Calu3 (cell line): ENCODE measurements around the gene ZCCHC24. TPM values are rescaled to one million over a fixed set of nuclear protein-coding genes. Genes with fewer than 3 reads are reported as not detected.

Source experiments
- BruUV-seq: library from RNA; stranded (reverse); fragments of 400-500 nt; replicated peaks from 2 replicates; lab custom pipeline; 2021; lab: Mats Ljungman, UMichigan
- CTCF ChIA-PET: fragments of 300-600 bp; sonication (Branson Sonifier 250); formaldehyde crosslinking; loops from one replicate; lab custom pipeline; 2022; ENCODE audit warnings: antibody characterized with exemption; lab: Charles Lee
- DNase-seq: peaks from one replicate; pipeline ENCODE4 v3.0.0; 2022
- H3K27ac Mint-ChIP-seq: one replicate; pipeline ENCODE4 v1.8.0; 2022; ENCODE audit warnings: mixed read lengths; ENCODE audit not compliant: unreplicated experiment
- H3K27me3 Mint-ChIP-seq: one replicate; pipeline ENCODE4 v1.8.0; 2022; ENCODE audit warnings: mixed read lengths; ENCODE audit not compliant: unreplicated experiment
- H3K36me3 Mint-ChIP-seq: one replicate; pipeline ENCODE4 v1.8.0; 2022; ENCODE audit warnings: mild to moderate bottlenecking, moderate library complexity, mixed read lengths; ENCODE audit not compliant: insufficient read depth, unreplicated experiment
- H3K4me1 Mint-ChIP-seq: one replicate; pipeline ENCODE4 v1.8.0; 2022; ENCODE audit warnings: mild to moderate bottlenecking, low read depth, mixed read lengths; ENCODE audit not compliant: unreplicated experiment
- H3K4me3 Mint-ChIP-seq: one replicate; pipeline ENCODE4 v1.8.0; 2022; ENCODE audit warnings: mild to moderate bottlenecking, low read depth, moderate library complexity, mixed read lengths; ENCODE audit not compliant: unreplicated experiment
- H3K9me3 Mint-ChIP-seq: one replicate; pipeline ENCODE4 v1.8.0; 2022; ENCODE audit warnings: low read depth, mixed read lengths; ENCODE audit not compliant: unreplicated experiment
- CTCF ChIP-seq: fragments of 200-600 bp; IDR thresholded peaks from one replicate; pipeline ENCODE4 v1.8.0; 2022; ENCODE audit warnings: antibody characterized with exemption; ENCODE audit not compliant: unreplicated experiment
- intact Hi-C: fragments of 100-400 bp; cut with micrococcal nuclease; formaldehyde crosslinking; loops from one replicate; pipeline ENCODE4 v1.10.0; 2022; ENCODE audit not compliant: unreplicated experiment
- total RNA-seq: library from RNA; stranded (reverse); gene quantifications from 2 replicates; pipeline ENCODE4 v1.2.3, GENCODE V29; 2022

Gene ZCCHC24
- total RNA-seq, 1 experiment from 2014 or later, result 1.4 TPM

GRCh38 chr10:79418274-79418673 is 27.1 kb downstream of the ZCCHC24 start:
- Mint-ChIP-seq H3K27ac (no peak overlapping the region), H3K4me3 (no peak overlapping the region), H3K4me1 (no peaks in the 10 kb centered on the region), H3K27me3 (no peaks in the 10 kb centered on the region), H3K9me3 (no peaks in the 10 kb centered on the region), H3K36me3 (no peaks in the 10 kb centered on the region)
- CTCF ChIA-PET, result interaction anchor here (0.6 kb wide), 1 partner anchor 27 kb away, joined by 4 read pairs; no protein-coding TSS in a partner anchor
- no TSS peak for BruUV-seq
- TF ChIP-seq CTCF, result no peak
- intact Hi-C loops, result no loop called here
- no peak for DNase-seq

- intact Hi-C loops, result no loop called here
- Mint-ChIP-seq H3K4me3 (no peak overlapping the region), H3K9me3 (no peaks in the 10 kb centered on the region), H3K4me1 (no peaks in the 10 kb centered on the region), H3K27ac (no peak overlapping the region), H3K36me3 (no peaks in the 10 kb centered on the region), H3K27me3 (no peaks in the 10 kb centered on the region)
- TF ChIP-seq CTCF, result no peak
- DNase-seq, result no peak
- BruUV-seq, result no TSS peak
- CTCF ChIA-PET, result no interaction called here
Observed at GRCh38 chr10:79417731-79418130, 27.7 kb downstream of the ZCCHC24 start.

GRCh38 chr10:79417266-79417665 is 28.2 kb downstream of the ZCCHC24 start:
- BruUV-seq, result no TSS peak
- H3K9me3 Mint-ChIP-seq, result no peaks in the 10 kb centered on the region
- TF ChIP-seq CTCF, result no peak
- intact Hi-C loops, result no loop called here
- DNase-seq, result no peak
- H3K27ac Mint-ChIP-seq, result no peak overlapping the region
- H3K27me3 Mint-ChIP-seq, result no peaks in the 10 kb centered on the region
- CTCF ChIA-PET, result no interaction called here
- no peaks in the 10 kb centered on the region for H3K4me1 Mint-ChIP-seq
- no peaks in the 10 kb centered on the region for H3K36me3 Mint-ChIP-seq
- no peak overlapping the region for H3K4me3 Mint-ChIP-seq

- Mint-ChIP-seq H3K36me3 (no peaks in the 10 kb centered on the region), H3K27ac (no peak overlapping the region), H3K4me3 (no peak overlapping the region), H3K4me1 (no peaks in the 10 kb centered on the region), H3K27me3 (no peaks in the 10 kb centered on the region), H3K9me3 (no peaks in the 10 kb centered on the region)
- TF ChIP-seq CTCF, result no peak
- no TSS peak for BruUV-seq
- DNase-seq, result no peak
- CTCF ChIA-PET, result interaction anchor here (0.8 to 1.0 kb wide), 3 partner anchors 8 to 51 kb away, joined by 3 to 4 read pairs (median 4); no protein-coding TSS in a partner anchor
- intact Hi-C loops, result no loop called here
Observed at GRCh38 chr10:79416578-79417255, 28.7 kb downstream of the ZCCHC24 start.
